ENCODE data around the gene MIEN1.
"Not testable (repeated sequence)": the region's sequence is repeated elsewhere in the genome, so short reads cannot be mapped to it uniquely, and the experiment has no call there.

Gene MIEN1

DNA sequence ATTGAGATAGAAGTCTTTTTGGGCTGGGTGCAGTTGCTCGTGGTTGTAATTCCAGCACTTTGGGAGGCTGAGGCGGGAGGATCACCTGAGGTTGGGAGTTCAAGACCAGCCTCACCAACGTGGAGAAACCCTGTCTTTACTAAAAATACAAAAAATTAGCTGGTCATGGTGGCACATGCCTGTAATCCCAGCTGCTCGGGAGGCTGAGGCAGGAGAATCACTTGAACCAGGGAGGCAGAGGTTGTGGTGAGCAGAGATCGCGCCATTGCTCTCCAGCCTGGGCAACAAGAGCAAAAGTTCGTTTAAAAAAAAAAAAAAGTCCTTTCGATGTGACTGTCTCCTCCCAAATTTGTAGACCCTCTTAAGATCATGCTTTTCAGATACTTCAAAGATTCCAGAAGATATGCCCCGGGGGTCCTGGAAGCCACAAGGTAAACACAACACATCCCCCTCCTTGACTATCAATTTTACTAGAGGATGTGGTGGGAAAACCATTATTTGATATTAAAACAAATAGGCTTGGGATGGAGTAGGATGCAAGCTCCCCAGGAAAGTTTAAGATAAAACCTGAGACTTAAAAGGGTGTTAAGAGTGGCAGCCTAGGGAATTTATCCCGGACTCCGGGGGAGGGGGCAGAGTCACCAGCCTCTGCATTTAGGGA is 31.0 kb downstream of the MIEN1 start:
- DNase-seq (ENCODE audit: low spot score): not testable (repeated sequence)

DNA sequence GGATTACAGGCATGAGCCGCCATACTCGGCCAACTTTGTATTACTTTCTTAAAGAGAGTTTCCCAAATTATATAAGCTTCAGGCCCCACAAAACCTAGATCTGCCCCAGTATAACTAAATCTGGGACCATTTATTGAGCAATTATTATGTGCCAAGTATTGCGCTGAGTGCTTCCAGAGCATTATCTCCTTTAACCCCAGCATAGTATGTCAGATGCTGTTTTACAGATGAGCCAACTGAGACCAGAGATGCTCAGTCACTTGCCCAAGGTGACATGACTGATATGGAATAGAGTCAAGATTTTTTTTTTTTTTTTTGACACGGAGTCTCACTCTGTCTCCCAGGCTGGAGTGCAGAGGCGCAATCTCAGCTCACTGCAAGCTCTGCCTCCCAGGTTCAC is 32.4 kb downstream of the MIEN1 start:
- no peak for DNase-seq (ENCODE audit: low spot score)

DNA sequence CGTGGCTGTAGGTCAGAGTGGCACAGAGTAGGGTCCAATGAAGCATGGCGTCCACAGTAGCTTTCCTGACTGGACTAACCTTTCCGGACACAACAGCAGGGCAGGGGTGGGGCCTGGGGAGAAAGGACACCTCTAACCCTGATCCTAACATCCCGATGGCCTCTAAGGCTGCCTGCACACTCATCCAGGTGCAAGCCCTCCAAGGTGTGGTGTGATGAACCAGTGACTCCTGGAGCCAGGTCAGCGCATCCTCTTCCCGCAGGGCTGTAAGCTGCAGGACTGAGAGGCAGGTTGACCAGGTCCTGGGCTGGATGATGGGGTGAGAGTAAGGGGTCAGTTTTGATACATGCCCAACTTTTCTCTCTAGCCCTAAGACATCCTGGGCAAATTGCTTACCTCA is 33.6 kb downstream of the MIEN1 start:
- no peak for DNase-seq (ENCODE audit: low spot score)

DNA sequence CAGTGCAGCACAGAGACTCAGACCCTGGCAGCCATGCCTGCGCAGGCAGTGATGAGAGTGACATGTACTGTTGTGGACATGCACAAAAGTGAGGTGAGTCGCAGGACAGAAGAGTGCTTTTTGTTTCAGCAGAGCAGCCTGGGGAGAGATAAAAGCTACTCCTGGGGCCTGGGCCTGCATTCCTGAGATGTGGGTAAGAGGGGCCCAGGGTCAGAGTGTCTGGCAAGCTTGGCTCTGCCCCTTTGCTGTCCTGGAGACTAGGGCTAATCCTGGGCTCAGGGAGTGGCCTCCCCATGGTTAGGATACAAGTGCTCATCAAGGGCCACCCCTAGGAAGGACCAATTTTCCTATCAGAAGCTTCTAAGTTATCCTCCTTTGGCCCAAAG is 35.2 kb downstream of the MIEN1 start:
- no peak for DNase-seq (ENCODE audit: low spot score)

DNA sequence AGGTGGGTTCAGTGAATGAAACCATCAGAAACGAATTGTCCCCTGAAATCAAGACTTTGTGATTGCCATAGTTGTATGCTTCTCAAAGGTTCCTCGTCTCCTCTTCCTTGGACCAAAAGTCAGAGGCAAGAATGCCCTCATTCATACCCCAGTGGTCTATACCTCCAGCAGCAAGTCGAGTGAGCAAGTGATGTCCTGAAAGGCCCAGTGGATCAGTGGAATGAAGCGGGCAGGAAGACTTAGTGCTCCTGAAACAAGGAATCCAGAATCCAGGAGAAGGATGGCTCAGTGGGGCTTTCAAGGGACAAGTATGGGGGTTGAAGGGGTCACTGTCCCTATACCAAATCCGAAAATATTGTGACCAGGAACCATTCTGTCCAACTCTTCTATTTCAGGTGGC is 35.7 kb downstream of the MIEN1 start:
- no peak for DNase-seq (ENCODE audit: low spot score)

DNA sequence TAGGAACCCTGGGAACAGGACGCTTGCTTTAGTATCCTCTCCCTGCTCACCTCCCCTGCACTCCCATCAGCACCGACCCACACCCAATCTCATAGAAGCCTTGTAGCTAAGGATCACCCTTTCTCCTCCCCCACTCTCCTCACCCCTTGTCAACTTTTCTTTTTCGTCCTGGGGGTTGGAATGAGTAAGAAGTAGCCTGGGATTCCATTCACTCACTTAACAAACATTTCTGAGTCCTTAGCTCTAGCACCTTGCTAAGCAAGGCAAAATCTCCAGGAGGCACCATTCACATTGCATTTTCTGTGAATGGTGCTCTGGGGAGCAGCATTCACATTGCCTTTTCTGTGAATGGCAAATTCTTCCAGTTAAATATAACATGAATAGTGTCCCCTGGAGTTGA is 41.4 kb downstream of the MIEN1 start:
- DNase-seq (ENCODE audit: low spot score): no peak

DNA sequence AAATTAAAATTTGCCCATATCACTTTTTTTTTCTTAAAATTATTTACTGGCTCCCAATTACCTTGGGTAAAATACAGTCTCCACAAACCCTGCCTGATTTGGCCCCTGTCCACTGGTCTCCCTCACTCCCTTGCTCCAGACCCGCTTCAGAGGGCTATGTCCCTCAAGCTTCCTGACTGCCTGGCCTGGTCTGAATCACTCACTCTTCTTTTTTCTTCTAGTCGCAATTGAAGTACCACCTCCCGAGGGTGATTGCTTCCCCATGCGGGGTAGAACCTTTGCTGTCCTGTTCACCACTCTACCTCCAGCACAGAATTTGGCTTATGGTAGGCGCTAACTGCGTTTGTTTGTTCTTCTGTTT is 41.9 kb downstream of the MIEN1 start:
- DNase-seq (ENCODE audit: low spot score): no peak

DNA sequence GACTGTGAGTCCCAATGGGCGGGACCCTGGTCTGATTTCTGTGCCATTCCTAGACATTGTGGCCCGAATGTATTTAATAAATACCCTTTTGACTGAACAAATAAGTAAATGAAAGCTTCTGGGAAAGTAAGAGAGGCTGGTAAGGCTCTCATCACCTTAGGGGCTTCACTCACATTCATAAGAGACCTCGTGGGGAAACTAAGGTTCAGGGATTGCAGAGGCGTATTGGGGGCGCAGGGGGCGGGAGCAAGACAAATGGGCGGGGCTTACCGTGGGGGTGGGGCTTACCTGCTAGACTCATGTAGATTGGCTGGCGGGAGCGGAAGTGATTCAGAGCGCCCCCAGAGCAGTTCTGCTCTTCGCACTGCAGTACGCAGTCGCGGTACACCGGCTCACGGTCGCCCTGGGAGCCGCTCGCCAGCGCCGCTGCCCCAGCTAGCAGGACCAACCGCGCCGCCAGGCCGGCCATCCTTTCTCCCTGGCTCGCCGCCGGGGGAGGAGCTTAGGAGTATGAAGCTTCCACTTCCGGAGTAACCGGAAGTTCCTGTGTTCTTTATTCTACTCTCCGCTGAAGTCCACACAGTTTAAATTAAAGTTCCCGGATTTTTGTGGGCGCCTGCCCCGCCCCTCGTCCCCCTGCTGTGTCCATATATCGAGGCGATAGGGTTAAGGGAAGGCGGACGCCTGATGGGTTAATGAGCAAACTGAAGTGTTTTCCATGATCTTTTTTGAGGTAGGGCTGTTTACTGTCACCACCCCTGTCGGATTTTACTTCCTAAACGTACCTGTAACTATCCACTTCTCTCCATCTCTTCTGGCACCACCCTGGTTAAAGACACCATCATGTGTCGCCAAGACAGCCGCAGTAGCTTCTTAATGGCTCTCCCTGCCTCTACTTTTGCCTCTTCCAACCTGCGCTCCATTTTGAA is 42.5 kb downstream of the MIEN1 start, which contains the start of gene PGAP3:
PGAP3 (minus strand) TSS at position 512 of the 929 bp plus-strand sequence; CDS start at position 469, 43 bp downstream.
- DNase-seq (ENCODE audit: low spot score): peak; percentile 86

DNA sequence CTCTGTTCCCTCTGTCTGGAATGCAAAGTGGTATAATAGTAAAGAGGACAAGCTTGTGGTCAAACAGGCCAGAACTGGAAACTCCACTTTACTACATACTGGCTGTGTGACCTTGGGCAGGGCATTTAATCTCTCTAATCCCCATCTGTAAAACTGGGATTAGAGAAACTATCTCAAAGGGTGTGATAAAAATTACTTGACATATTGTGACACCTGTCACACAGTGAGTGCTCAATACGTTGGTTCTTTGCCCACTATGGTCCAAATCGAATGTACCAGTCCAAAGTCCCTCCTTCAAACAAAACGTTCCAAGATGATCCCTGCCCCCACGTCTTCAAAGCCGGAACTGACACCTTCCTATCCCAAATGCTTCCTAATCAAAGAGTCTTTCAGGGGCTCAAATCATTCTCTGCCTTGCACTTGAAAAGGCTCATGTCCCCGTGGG is 43.2 kb downstream of the MIEN1 start:
- DNase-seq (ENCODE audit: low spot score): no peak

DNA sequence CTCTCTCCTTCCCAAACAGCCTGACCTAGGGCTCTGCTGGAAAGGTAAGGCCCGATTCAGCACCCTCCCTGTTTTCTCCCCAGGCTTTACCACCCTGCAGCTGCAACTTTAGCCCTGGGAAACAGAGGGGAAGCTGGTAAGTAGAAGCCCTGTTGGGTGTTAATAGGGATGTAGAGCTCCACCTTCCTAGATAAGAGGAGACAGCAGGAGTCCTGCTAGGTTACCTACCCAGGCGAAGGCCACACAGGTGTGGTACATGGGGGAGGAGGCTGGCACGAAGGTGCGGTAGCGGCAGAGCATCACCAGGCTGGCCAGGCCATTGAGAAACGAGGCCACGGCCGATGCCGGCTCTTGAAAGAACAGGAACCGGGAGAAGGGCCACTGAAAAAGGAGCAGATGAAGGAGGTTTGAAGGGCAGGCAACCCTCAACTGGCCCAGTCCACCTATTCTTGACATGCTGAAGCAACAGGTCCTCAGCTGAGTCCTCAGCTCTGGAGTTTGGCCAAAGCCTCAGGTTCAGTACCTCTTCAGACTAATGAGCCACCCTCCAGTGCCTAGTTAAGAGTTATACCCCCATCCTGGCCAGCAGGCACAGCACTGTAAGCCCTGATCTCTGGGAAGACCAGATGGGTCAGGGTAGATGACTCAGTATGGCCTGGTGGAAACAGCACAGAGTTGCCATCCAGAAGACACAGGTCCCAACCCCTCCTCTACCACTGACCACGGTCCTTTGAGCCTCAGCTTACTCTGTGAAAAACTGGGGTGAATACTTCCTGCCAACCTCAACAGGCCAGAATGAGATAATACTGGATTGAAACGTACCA is 45.8 kb downstream of the MIEN1 start:
- no peak for DNase-seq (ENCODE audit: low spot score)

DNA sequence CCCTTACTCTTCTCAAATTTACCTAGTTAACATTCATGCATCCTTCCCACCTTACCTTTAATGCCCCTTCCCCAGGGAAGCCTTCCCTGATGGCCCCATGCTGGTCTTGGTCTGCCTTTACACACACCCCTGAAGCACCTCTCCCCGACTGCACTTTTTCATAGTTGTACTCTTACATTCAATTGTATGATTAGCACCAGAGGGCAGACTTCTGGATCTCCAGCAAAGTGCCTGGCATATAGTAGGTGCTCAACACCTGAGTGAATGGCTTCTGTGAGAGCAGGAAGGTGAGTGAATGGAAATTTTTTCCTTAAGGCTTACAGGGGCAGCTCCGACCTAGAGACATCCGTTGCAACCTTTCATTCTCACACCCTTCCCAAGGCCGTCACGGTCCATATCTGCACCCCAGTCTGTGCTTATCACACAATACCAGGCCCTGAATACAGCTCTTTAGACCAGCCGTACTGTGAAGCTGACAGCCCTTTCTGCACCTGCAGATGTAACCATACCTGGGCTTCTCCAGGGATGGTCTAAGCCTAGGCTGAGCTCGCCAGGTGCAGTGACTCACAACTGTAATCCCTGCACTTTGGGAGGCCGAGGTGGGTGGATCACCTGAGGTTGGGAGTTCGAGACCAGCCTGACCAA is 46.9 kb downstream of the MIEN1 start:
- DNase-seq (ENCODE audit: low spot score): peak; percentile 53

DNA sequence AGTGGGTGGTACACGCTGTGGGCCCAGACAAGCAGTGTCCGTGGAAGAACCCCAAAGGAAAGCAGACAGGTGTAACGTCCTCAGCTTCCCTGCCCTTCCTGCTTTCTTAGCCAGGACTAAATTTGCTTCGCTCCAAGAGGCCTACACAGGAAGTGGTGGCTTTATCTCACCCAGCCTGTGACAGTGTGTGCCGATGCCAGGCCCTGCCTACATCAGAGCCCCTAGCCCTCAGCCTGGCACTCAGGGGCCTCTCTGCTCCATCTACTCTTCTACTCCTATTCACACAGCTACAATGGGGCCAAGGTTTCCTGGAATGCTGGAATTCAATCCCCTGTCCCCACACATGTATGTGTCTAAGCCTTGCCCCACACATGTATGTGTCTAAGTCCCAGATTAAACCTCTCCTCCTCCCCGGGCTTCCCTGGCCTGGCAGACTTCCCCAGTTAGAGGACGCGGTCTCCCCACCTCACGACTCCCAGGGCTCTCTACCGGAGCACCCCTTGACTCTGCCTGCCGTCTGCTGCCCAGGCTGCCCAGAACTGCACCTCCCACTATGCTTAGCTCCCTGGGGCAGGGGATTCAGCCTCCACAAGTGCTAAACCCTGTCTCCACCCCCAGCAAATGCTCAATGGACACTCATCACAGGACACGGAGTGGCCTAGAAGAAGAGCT is 50.7 kb downstream of the MIEN1 start:
- DNase-seq (ENCODE audit: low spot score): peak; percentile 43

All from hematopoietic multipotent progenitor cell treated with erythropoietin and hydrocortisone succinate and interleukin-3 and kit ligand, for 15 days (in vitro differentiated cells).